Peyer's patch (tissue), 4 donors: ENCODE data around the gene TMBIM4.

Experiments
- CTCF ChIP-seq, 6 experiments: fragments of 450-650 bp in 4 of 6; fragments of 200-600 bp in 2 of 6; sonication (generic) in 1 of 6; IDR thresholded peaks; one replicate each; pipeline ENCODE4 v1.5.1; 2017 to 2019; ENCODE audit warnings: antibody characterized with exemption in 6 of 6, mild to moderate bottlenecking in 3 of 6, moderate library complexity in 1 of 6
- POLR2A ChIP-seq, 2 donors: fragments of 450-650 bp; IDR thresholded peaks; one replicate each; pipeline ENCODE4 v1.5.1; 2017; ENCODE audit warnings: antibody characterized with exemption in 2 of 2, mild to moderate bottlenecking in 2 of 2, moderate library complexity in 2 of 2

- no peak for TF ChIP-seq POLR2A (IDR thresholded peaks at IDR 0.05)
- TF ChIP-seq CTCF (IDR thresholded peaks at IDR 0.05), result no peak
Measured at GRCh38 chr12:66206141-66206540, 36.3 kb upstream of the TMBIM4 start.
